ENCODE results near the gene SEC23IP.

Gene SEC23IP

GRCh38 chr10:119981826-119982225 lies 89.3 kb downstream of the SEC23IP start:
- Histone ChIP-seq H3K27me3 (ENCODE audit: control insufficient read depth, insufficient read depth, low read length) (no peaks in the 10 kb centered on the region), H3K4me1 (peaks cover 4% of the 10 kb centered on the region), H3K4me2 (ENCODE audit: low read length) (no peak overlapping the region), H3K79me2 (no peaks in the 10 kb centered on the region), H3K4me3 (ENCODE audit: low read depth, low read length) (no peak overlapping the region), H3K27ac (no peak overlapping the region), H3K9ac (no peak overlapping the region), H3K36me3 (ENCODE audit: control insufficient read depth, insufficient read depth, low read length) (no peaks in the 10 kb centered on the region), H3K9me3 (ENCODE audit: control insufficient read depth, low read length) (no peaks in the 10 kb centered on the region), H2AFZ (peak overlapping the region; percentile 13)
- TF ChIP-seq CTCF (IDR thresholded peaks at IDR 0.05): no peak

GRCh38 chr10:119988333-119988732 lies 95.8 kb downstream of the SEC23IP start:
- Histone ChIP-seq H3K4me3 (ENCODE audit: low read depth, low read length) (no peak overlapping the region), H2AFZ (no peak overlapping the region), H3K9me3 (ENCODE audit: control insufficient read depth, low read length) (no peaks in the 10 kb centered on the region), H3K4me1 (no peaks in the 10 kb centered on the region), H3K9ac (no peak overlapping the region), H3K27me3 (ENCODE audit: control insufficient read depth, insufficient read depth, low read length) (no peaks in the 10 kb centered on the region), H3K27ac (no peak overlapping the region), H3K36me3 (ENCODE audit: control insufficient read depth, insufficient read depth, low read length) (no peaks in the 10 kb centered on the region), H3K79me2 (no peaks in the 10 kb centered on the region), H3K4me2 (ENCODE audit: low read length) (no peak overlapping the region)
- TF ChIP-seq CTCF (IDR thresholded peaks at IDR 0.05): no peak

DNA sequence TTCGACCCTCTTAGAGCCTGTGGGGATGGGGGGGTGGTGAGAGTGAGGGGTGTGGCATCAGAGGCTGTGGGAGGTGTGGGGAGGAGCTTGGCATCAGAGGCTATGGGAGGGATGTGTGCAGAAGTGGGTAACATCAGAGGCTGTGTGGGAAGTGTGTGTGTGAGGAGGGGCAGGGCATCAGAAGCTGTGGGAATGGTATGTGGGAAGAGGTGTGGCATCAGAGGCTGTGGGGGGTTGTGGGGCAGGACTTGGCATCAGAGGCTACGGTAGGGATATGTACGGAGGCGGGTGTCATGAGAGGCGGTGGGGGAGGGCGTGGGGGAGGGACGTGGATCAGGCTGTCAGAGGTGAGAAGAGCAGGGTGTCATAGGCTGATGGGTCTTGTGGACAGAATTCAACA lies 97.4 kb downstream of the SEC23IP start:
- no peaks in the 10 kb centered on the region for H3K27me3 ChIP-seq (ENCODE audit: control insufficient read depth, insufficient read depth, low read length)
- no peaks in the 10 kb centered on the region for H3K9me3 ChIP-seq (ENCODE audit: control insufficient read depth, low read length)
- no peaks in the 10 kb centered on the region for H3K79me2 ChIP-seq
- H3K4me2 ChIP-seq (ENCODE audit: low read length): no peak overlapping the region
- H3K4me3 ChIP-seq (ENCODE audit: low read depth, low read length): no peak overlapping the region
- no peak overlapping the region for H3K27ac ChIP-seq
- no peak for TF ChIP-seq CTCF (IDR thresholded peaks at IDR 0.05)
- H3K4me1 ChIP-seq: no peaks in the 10 kb centered on the region
- no peak overlapping the region for H3K9ac ChIP-seq
- no peak overlapping the region for H2AFZ ChIP-seq
- H3K36me3 ChIP-seq (ENCODE audit: control insufficient read depth, insufficient read depth, low read length): no peaks in the 10 kb centered on the region

DNA sequence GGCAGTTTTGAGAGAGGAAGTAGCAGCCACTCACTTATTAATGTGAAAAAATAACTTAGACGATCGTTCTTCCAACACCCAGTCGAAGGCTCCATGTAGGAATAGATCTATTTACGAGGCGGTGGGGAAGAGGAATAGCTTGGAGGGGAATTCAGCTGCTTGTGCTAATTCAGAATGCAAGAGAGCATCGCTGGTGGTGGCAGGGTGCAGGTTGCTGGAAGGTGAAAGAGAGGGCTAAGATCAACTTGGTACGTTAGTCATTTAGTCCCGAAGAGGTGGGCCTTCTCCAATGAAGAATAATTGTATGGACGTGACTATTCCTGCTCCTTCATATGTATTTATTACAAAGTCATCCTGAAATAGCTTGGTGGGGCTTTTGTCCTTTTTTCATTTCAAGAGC lies 98.5 kb downstream of the SEC23IP start:
- Histone ChIP-seq H3K4me3 (ENCODE audit: low read depth, low read length) (no peak overlapping the region), H2AFZ (no peak overlapping the region), H3K4me2 (ENCODE audit: low read length) (no peak overlapping the region), H3K4me1 (no peaks in the 10 kb centered on the region), H3K36me3 (ENCODE audit: control insufficient read depth, insufficient read depth, low read length) (no peaks in the 10 kb centered on the region), H3K27me3 (ENCODE audit: control insufficient read depth, insufficient read depth, low read length) (no peaks in the 10 kb centered on the region), H3K9ac (no peak overlapping the region), H3K9me3 (ENCODE audit: control insufficient read depth, low read length) (no peaks in the 10 kb centered on the region), H3K27ac (no peak overlapping the region), H3K79me2 (no peaks in the 10 kb centered on the region)
- TF ChIP-seq CTCF (IDR thresholded peaks at IDR 0.05): no peak

- Histone ChIP-seq H3K27ac (no peak overlapping the region), H3K79me2 (no peaks in the 10 kb centered on the region), H3K27me3 (ENCODE audit: control insufficient read depth, insufficient read depth, low read length) (no peaks in the 10 kb centered on the region), H2AFZ (no peak overlapping the region), H3K4me3 (ENCODE audit: low read depth, low read length) (no peak overlapping the region), H3K9me3 (ENCODE audit: control insufficient read depth, low read length) (no peaks in the 10 kb centered on the region), H3K4me1 (no peaks in the 10 kb centered on the region), H3K9ac (no peak overlapping the region), H3K4me2 (ENCODE audit: low read length) (no peak overlapping the region), H3K36me3 (ENCODE audit: control insufficient read depth, insufficient read depth, low read length) (no peaks in the 10 kb centered on the region)
- TF ChIP-seq CTCF (IDR thresholded peaks at IDR 0.05): no peak
Measured at GRCh38 chr10:119991816-119992215, 99.3 kb downstream of the SEC23IP start.
